ENCODE data around the gene KCND3. TPM values are rescaled to one million over a fixed set of nuclear protein-coding genes. Genes with fewer than 3 reads are reported as not detected.
A peak's percentile ranks its signal among the peaks of the same experiment; 100 is the strongest.

Gene KCND3
- total and polyA plus RNA-seq, 2 experiments from 2014 or later, result 0.10 to 0.18 TPM

- Histone ChIP-seq H3K36me3 (ENCODE audit: insufficient read depth) (no peaks in the 10 kb centered on the region), H3K27ac (ENCODE audit: low read depth) (no peak overlapping the region), H3F3A (replicated peaks; ENCODE audit: low read depth) (no peaks in the 10 kb centered on the region), H3K27me3 (ENCODE audit: insufficient read depth) (no peaks in the 10 kb centered on the region), H3K4me2 (no peak overlapping the region), H4K20me1 (replicated peaks; ENCODE audit: insufficient read depth) (no peaks in the 10 kb centered on the region), H2AFZ (no peak overlapping the region), H3K4me1 (ENCODE audit: insufficient read depth) (peaks cover 18% of the 10 kb centered on the region), H3K79me2 (replicated peaks; ENCODE audit: insufficient read depth) (no peaks in the 10 kb centered on the region), H3K9me2 (ENCODE audit: insufficient read depth) (peaks cover 7% of the 10 kb centered on the region; the same call in 1 of the 2 replicates), H3K4me3 (no peak overlapping the region)
- peaks cover 45% of the 10 kb centered on the region for H3K4me1 Mint-ChIP-seq
- ATAC-seq, result no peak
- no peaks in the 10 kb centered on the region for H3K9me3 Mint-ChIP-seq
- DNase-seq (ENCODE audit: low spot score), result no peak
- no peak for TF ChIP-seq NANOG (IDR thresholded peaks at IDR 0.05; ENCODE audit: borderline replicate concordance)
- TF ChIP-seq ETS1 (IDR thresholded peaks at IDR 0.05), result no peak
- no peaks in the 10 kb centered on the region for H3K36me3 Mint-ChIP-seq (ENCODE audit: low read depth)
- H3K27me3 Mint-ChIP-seq (ENCODE audit: insufficient read depth, low read depth, poor library complexity), result peaks cover 5% of the 10 kb centered on the region
- H3K4me3 Mint-ChIP-seq, result no peak overlapping the region
- H3K27ac Mint-ChIP-seq, result no peak overlapping the region
These were observed 82.7 kb downstream of the KCND3 start for GRCh38 chr1:111906816-111907215.

- Mint-ChIP-seq H3K27me3 (ENCODE audit: insufficient read depth, low read depth, poor library complexity) (peaks cover 5% of the 10 kb centered on the region), H3K36me3 (ENCODE audit: low read depth) (no peaks in the 10 kb centered on the region), H3K4me1 (peaks cover 48% of the 10 kb centered on the region), H3K9me3 (no peaks in the 10 kb centered on the region), H3K27ac (no peak overlapping the region), H3K4me3 (no peak overlapping the region)
- peaks cover 14% of the 10 kb centered on the region for H3K4me1 ChIP-seq (ENCODE audit: insufficient read depth)
- DNase-seq (ENCODE audit: low spot score) (no peak), ATAC-seq (no peak)
- no peaks in the 10 kb centered on the region for H3F3A ChIP-seq (replicated peaks; ENCODE audit: low read depth)
- no peak overlapping the region for H3K4me3 ChIP-seq
- H3K79me2 ChIP-seq (replicated peaks; ENCODE audit: insufficient read depth), result no peaks in the 10 kb centered on the region
- no peaks in the 10 kb centered on the region for H3K27me3 ChIP-seq (ENCODE audit: insufficient read depth)
- no peaks in the 10 kb centered on the region for H3K36me3 ChIP-seq (ENCODE audit: insufficient read depth)
- no peak for TF ChIP-seq EZH2phosphoT487 (IDR thresholded peaks at IDR 0.05; ENCODE audit: unreplicated experiment)
- no peak for TF ChIP-seq CREB1 (CRISPR knock-in tag; IDR thresholded peaks at IDR 0.05; ENCODE audit: low read depth)
- TF ChIP-seq POLR2AphosphoS5 (IDR thresholded peaks at IDR 0.05; ENCODE audit: low read depth), result no peak
- no peak for TF ChIP-seq NANOG (IDR thresholded peaks at IDR 0.05; ENCODE audit: borderline replicate concordance)
- TF ChIP-seq EZH2 (IDR thresholded peaks at IDR 0.05; ENCODE audit: low read depth, unreplicated experiment), result no peak
- H2AFZ ChIP-seq, result no peak overlapping the region
- no peak overlapping the region for H3K4me2 ChIP-seq
- H4K20me1 ChIP-seq (replicated peaks; ENCODE audit: insufficient read depth), result no peaks in the 10 kb centered on the region
- H3K9me2 ChIP-seq (ENCODE audit: insufficient read depth), result peaks cover 7% of the 10 kb centered on the region; the same call in 1 of the 2 replicates
- H3K27ac ChIP-seq (ENCODE audit: low read depth), result no peak overlapping the region
These were observed 83.4 kb downstream of the KCND3 start for GRCh38 chr1:111906111-111906510.

GRCh38 chr1:111904478-111905218 lies 84.8 kb downstream of the KCND3 start:
- no peaks in the 10 kb centered on the region for H3K36me3 ChIP-seq (ENCODE audit: insufficient read depth)
- no peaks in the 10 kb centered on the region for H3F3A ChIP-seq (replicated peaks; ENCODE audit: low read depth)
- peaks cover 5% of the 10 kb centered on the region; the same call in 1 of the 2 replicates for H3K4me1 ChIP-seq (ENCODE audit: insufficient read depth)
- no peaks in the 10 kb centered on the region for H3K27me3 ChIP-seq (ENCODE audit: insufficient read depth)
- H3K4me2 ChIP-seq, result no peak overlapping the region
- no peaks in the 10 kb centered on the region for H4K20me1 ChIP-seq (replicated peaks; ENCODE audit: insufficient read depth)
- no peaks in the 10 kb centered on the region for H3K79me2 ChIP-seq (replicated peaks; ENCODE audit: insufficient read depth)
- no peak overlapping the region for H2AFZ ChIP-seq
- no peaks in the 10 kb centered on the region for H3K9me2 ChIP-seq (ENCODE audit: insufficient read depth)
- peaks cover 4% of the 10 kb centered on the region for H3K27me3 Mint-ChIP-seq (ENCODE audit: insufficient read depth, low read depth, poor library complexity)
- DNase-seq (ENCODE audit: low spot score) (peak; percentile 42), ATAC-seq (peak; percentile 39; the same call in 2 of the 3 replicates)
- peaks cover 43% of the 10 kb centered on the region for H3K4me1 Mint-ChIP-seq
- H3K4me3 ChIP-seq, result no peak overlapping the region
- H3K9me3 Mint-ChIP-seq, result no peaks in the 10 kb centered on the region
- no peak overlapping the region for H3K4me3 Mint-ChIP-seq
- H3K36me3 Mint-ChIP-seq (ENCODE audit: low read depth), result no peaks in the 10 kb centered on the region
- H3K27ac ChIP-seq (ENCODE audit: low read depth), result no peak overlapping the region
- H3K27ac Mint-ChIP-seq, result no peak overlapping the region
- TF ChIP-seq CTCF (conservative IDR thresholded peaks at IDR 0.05; ENCODE audit: low read depth in 2 of 2), result no peak
- TF ChIP-seq CREB1 (CRISPR knock-in tag; IDR thresholded peaks at IDR 0.05; ENCODE audit: low read depth), result no peak
- TF ChIP-seq STAT1 (IDR thresholded peaks at IDR 0.05; ENCODE audit: unreplicated experiment), result no peak
